ENCODE data around the gene MTA2.

DNA sequence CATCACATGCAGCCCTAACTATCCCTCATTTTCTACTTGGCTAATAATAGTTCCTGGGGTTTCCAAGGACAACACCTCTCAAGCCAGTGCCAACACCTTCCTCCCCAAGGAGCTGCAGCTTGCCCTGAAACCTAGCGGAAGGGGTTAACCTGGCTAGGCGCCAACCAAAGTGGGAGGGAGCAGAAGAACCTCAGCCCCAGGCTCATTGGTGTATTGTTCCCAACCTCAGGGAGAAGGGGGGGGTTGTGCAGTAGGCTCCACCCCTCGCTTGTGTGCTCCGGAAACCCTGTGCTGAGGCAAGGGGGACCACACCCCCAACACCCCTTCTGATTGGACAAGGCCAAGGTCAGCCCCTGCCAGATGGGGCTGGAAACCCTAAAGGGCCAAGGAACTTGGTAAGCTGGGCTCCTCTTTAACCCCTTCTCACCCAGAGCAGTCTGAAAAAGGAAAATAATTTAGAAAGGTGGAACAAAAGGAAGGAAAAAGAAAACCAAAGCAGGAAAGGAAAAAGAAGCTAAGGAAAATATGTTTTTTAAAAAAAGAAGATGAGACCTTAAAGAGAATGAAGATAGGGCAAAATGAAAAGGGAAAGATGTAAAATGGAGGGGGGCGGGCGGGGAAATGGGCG, 2.5 kb downstream of the MTA2 start:
- TF ChIP-seq ESRRA (IDR thresholded peaks at IDR 0.05; ENCODE audit: low read length), result no peak
- TF ChIP-seq FOS (IDR thresholded peaks at IDR 0.05; ENCODE audit: borderline replicate concordance, extremely low read depth, insufficient read length), result no peak
- no peak for TF ChIP-seq CBX3 (IDR thresholded peaks at IDR 0.05; ENCODE audit: borderline replicate concordance, low read depth)
- TF ChIP-seq, protein P1, sequence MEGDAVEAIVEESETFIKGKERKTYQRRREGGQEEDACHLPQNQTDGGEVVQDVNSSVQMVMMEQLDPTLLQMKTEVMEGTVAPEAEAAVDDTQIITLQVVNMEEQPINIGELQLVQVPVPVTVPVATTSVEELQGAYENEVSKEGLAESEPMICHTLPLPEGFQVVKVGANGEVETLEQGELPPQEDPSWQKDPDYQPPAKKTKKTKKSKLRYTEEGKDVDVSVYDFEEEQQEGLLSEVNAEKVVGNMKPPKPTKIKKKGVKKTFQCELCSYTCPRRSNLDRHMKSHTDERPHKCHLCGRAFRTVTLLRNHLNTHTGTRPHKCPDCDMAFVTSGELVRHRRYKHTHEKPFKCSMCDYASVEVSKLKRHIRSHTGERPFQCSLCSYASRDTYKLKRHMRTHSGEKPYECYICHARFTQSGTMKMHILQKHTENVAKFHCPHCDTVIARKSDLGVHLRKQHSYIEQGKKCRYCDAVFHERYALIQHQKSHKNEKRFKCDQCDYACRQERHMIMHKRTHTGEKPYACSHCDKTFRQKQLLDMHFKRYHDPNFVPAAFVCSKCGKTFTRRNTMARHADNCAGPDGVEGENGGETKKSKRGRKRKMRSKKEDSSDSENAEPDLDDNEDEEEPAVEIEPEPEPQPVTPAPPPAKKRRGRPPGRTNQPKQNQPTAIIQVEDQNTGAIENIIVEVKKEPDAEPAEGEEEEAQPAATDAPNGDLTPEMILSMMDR (IDR thresholded peaks at IDR 0.05 in 2 of 3, conservative IDR thresholded peaks at IDR 0.05 in 1 of 3; ENCODE audit: control insufficient read depth in 2 of 3, extremely low read depth in 1 of 3, insufficient read depth in 1 of 3, low read depth in 3 of 3, low read length in 3 of 3), result no peak
- TF ChIP-seq, protein P2, sequence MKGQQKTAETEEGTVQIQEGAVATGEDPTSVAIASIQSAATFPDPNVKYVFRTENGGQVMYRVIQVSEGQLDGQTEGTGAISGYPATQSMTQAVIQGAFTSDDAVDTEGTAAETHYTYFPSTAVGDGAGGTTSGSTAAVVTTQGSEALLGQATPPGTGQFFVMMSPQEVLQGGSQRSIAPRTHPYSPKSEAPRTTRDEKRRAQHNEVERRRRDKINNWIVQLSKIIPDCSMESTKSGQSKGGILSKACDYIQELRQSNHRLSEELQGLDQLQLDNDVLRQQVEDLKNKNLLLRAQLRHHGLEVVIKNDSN (IDR thresholded peaks at IDR 0.05; ENCODE audit: borderline replicate concordance, extremely low read length, insufficient read depth, low read depth, low read length), result no peak
- no peak for TF ChIP-seq SRF (IDR thresholded peaks at IDR 0.05; ENCODE audit: low read depth in 2 of 2, low read length in 2 of 2)

Measured in GM12878 (cell line).